HepG2 (cell line): ENCODE data around the gene MTHFR. TPM values are rescaled to one million over a fixed set of nuclear protein-coding genes. Genes with fewer than 3 reads are reported as not detected.
A peak's percentile ranks its signal among the peaks of the same experiment; 100 is the strongest.

Experiments
- EZH2 ChIP-seq: conservative IDR thresholded peaks from 2 replicates; pipeline ENCODE4 v1.6.1; 2012; ENCODE audit warnings: mild to moderate bottlenecking, low read depth, low read length, moderate library complexity
- FOXO1 ChIP-seq: sonication (generic); formaldehyde crosslinking; IDR thresholded peaks from 2 replicates; pipeline ENCODE4 v1.4.0; 2020; ENCODE audit warnings: missing genetic modification reagents
- HNRNPUL1 ChIP-seq: fragments of 200-400 bp; formaldehyde crosslinking; IDR thresholded peaks from 2 replicates; pipeline ENCODE4 v1.6.1; 2017; ENCODE audit warnings: low read depth, mild to moderate bottlenecking, low read length, moderate library complexity
- HOXD1 ChIP-seq: sonication (generic); formaldehyde crosslinking; IDR thresholded peaks from 2 replicates; pipeline ENCODE4 v1.5.0; 2020; ENCODE audit warnings: missing genetic modification reagents
- IKZF1 ChIP-seq: fragments of 450-650 bp; IDR thresholded peaks from 2 replicates; pipeline ENCODE4 v1.7.1; 2016
- KLF9 ChIP-seq: IDR thresholded peaks from 2 replicates; pipeline ENCODE4 v1.6.1; 2016; ENCODE audit warnings: low read depth
- NCOR1 ChIP-seq: fragments of 200-600 bp; sonication (generic); IDR thresholded peaks from 2 replicates; pipeline ENCODE4 v1.7.0; 2017; ENCODE audit warnings: antibody characterized with exemption, low read length, borderline replicate concordance
- NR2C2 ChIP-seq: sonication (generic); formaldehyde crosslinking; IDR thresholded peaks from 2 replicates; pipeline ENCODE4 v1.4.0; 2020; ENCODE audit warnings: missing genetic modification reagents, mild to moderate bottlenecking, moderate library complexity, borderline replicate concordance
- XBP1 ChIP-seq: sonication (generic); formaldehyde crosslinking; IDR thresholded peaks from 2 replicates; pipeline ENCODE4 v1.5.0; 2020; ENCODE audit warnings: missing genetic modification reagents
- ZMYM3 ChIP-seq: sonication (generic); formaldehyde crosslinking; IDR thresholded peaks from 2 replicates; pipeline ENCODE4 v1.5.1; 2020; ENCODE audit warnings: mild to moderate bottlenecking, missing genetic modification reagents
- ZNF121 ChIP-seq: sonication (generic); formaldehyde crosslinking; IDR thresholded peaks from 2 replicates; pipeline ENCODE4 v1.5.0; 2020; ENCODE audit warnings: mild to moderate bottlenecking, missing genetic modification reagents
- ZNF333 ChIP-seq: sonication (generic); formaldehyde crosslinking; IDR thresholded peaks from 2 replicates; pipeline ENCODE4 v1.4.0; 2020; ENCODE audit warnings: mild to moderate bottlenecking, missing genetic modification reagents, borderline replicate concordance
- ZNF713 ChIP-seq: sonication (generic); formaldehyde crosslinking; IDR thresholded peaks from 2 replicates; pipeline ENCODE4 v1.4.0; 2020; ENCODE audit warnings: mild to moderate bottlenecking, missing genetic modification reagents
- ZNF737 ChIP-seq: sonication (generic); formaldehyde crosslinking; IDR thresholded peaks from 2 replicates; pipeline ENCODE4 v1.5.0; 2020; ENCODE audit warnings: missing genetic modification reagents, mild to moderate bottlenecking, borderline replicate concordance
- ZNF747 ChIP-seq: sonication (generic); formaldehyde crosslinking; IDR thresholded peaks from 2 replicates; pipeline ENCODE4 v1.8.1; 2023; ENCODE audit warnings: missing genetic modification reagents, mild to moderate bottlenecking, borderline replicate concordance
- ZNF790 ChIP-seq: sonication (generic); formaldehyde crosslinking; IDR thresholded peaks from 2 replicates; pipeline ENCODE4 v1.8.0; 2022; ENCODE audit warnings: missing genetic modification reagents, mild to moderate bottlenecking, borderline replicate concordance
- polyA plus RNA-seq, 8 experiments: library from polyadenylated mRNA; depleted of rRNA in 3 of 8; stranded (reverse) in 7 of 8; unstranded in 1 of 8; fragments of >200 nt; fragmentation: Illumina TruSeq in 4 of 8; extraction: Trizol in 4 of 8; gene quantifications; 2 replicates each; pipeline versions ENCODE4 v1.2.1 to v1.2.3, GENCODE V29; 2011 to 2016; ENCODE audit warnings: low read depth in 4 of 8, missing spikeins in 1 of 8, mixed read lengths in 1 of 8; ENCODE audit not compliant: insufficient read depth in 1 of 8
- total RNA-seq, 5 experiments: library from RNA; depleted of rRNA; stranded (reverse); fragments of >200 nt; fragmentation: Illumina TruSeq; extraction: Trizol; gene quantifications; 2 replicates each; pipeline ENCODE4 v1.2.3, GENCODE V29; 2016; ENCODE audit warnings: low read depth in 1 of 5
- TF ChIP-seq, protein P1 (sequence below): sonication (generic); formaldehyde crosslinking; IDR thresholded peaks from 2 replicates; pipeline ENCODE4 v1.5.0; 2020; ENCODE audit warnings: missing genetic modification reagents
- TF ChIP-seq, protein P2 (sequence below): sonication (generic); formaldehyde crosslinking; IDR thresholded peaks from 2 replicates; pipeline ENCODE4 v1.4.0; 2020; ENCODE audit warnings: missing genetic modification reagents
- TF ChIP-seq, protein P3 (sequence below): sonication (generic); formaldehyde crosslinking; IDR thresholded peaks from 2 replicates; pipeline ENCODE4 v1.8.1; 2023; ENCODE audit warnings: missing genetic modification reagents, mild to moderate bottlenecking, borderline replicate concordance
- TF ChIP-seq, protein P4 (sequence below): sonication (generic); formaldehyde crosslinking; IDR thresholded peaks from 2 replicates; pipeline ENCODE4 v1.4.0; 2020; ENCODE audit warnings: mild to moderate bottlenecking, missing genetic modification reagents, borderline replicate concordance
- TF ChIP-seq, protein P5 (sequence below): sonication (generic); formaldehyde crosslinking; IDR thresholded peaks from 2 replicates; pipeline ENCODE4 v1.5.1; 2020; ENCODE audit warnings: missing genetic modification reagents, mild to moderate bottlenecking, borderline replicate concordance
- TF ChIP-seq, protein P6 (sequence below): sonication (generic); formaldehyde crosslinking; IDR thresholded peaks from 2 replicates; pipeline ENCODE4 v1.4.0; 2020; ENCODE audit warnings: missing genetic modification reagents

Gene MTHFR
- total and polyA plus RNA-seq, 2 of the 13 experiments (the other 11 are each of a cell fraction or from before 2014, with no cell fraction given): 3.8 to 8.2 TPM

DNA sequence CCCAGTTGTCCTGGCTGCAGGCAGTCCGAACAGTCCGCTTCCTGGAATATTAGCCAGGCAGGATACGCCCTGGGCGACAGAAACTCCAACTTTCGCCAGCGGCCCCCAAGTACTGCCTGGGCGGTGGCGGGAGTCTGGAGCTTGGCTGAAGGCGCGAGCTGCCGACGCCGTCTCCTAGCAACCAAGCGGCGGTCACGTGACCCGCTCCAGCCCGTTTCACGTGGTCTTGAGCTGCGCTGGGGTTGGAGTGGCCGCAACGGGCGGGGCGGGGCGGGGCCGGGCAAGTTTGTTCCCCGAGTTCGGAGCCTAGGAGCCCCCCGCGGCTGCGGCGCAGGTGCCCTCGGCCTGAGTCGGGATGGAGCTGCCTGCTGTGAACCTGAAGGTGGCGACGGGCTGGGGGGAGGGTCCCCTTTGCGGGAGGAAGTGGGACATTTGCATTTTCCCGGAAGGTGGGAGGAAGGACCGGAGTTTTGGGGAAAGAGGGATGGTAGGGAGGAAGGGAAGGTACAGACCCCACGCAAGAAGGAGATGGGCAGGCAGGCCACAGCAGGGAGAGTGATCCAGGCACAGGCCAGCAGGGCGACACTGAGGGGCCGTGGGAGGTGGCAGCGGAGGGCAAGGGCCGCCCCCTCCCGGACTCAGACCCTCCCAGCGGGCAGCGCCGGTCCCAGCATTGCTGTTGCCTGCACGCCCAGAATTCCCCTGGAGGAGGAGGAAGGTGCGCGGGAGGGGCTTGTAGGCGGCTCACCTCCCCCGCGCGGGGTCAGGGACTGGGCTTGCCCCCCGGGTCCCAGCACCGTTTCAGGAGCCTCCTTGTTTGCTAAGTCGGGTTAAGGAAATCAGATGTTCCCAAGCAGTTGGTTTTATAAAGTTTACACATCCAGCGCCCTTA is 69.7 kb downstream of the MTHFR start, which contains the start of gene AGTRAP (continued):
- TF ChIP-seq, protein P1, sequence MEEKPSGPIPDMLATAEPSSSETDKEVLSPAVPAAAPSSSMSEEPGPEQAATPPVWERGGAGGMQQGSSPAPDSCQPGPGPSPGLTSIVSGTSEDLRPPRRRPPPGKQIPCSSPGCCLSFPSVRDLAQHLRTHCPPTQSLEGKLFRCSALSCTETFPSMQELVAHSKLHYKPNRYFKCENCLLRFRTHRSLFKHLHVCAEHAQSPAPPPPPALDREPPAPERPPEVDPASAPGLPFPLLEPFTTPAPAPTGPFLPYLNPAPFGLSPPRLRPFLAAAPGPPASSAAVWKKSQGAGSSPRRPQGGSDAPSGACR: peak; percentile 74; the same call in 1 of the 2 replicates
- TF ChIP-seq KLF9 (CRISPR knock-in tag) (no peak), ZNF737 (CRISPR knock-in tag) (no peak), NR2C2 (CRISPR knock-in tag) (peak; percentile 56; the same call in 1 of the 2 replicates), XBP1 (CRISPR knock-in tag) (no peak), ZNF333 (CRISPR knock-in tag) (no peak; the same call in 1 of the 2 replicates), NCOR1 (no peak), HOXD1 (no peak), ZNF790 (CRISPR knock-in tag) (no peak), ZNF121 (no peak), ZNF713 (CRISPR knock-in tag) (no peak), FOXO1 (CRISPR knock-in tag) (no peak), IKZF1 (no peak), HNRNPUL1 (no peak), EZH2 (no peak), ZNF747 (CRISPR knock-in tag) (no peak; the same call in 1 of the 2 replicates), ZMYM3 (CRISPR knock-in tag) (no peak; the same call in 1 of the 2 replicates)
- TF ChIP-seq, protein P2, sequence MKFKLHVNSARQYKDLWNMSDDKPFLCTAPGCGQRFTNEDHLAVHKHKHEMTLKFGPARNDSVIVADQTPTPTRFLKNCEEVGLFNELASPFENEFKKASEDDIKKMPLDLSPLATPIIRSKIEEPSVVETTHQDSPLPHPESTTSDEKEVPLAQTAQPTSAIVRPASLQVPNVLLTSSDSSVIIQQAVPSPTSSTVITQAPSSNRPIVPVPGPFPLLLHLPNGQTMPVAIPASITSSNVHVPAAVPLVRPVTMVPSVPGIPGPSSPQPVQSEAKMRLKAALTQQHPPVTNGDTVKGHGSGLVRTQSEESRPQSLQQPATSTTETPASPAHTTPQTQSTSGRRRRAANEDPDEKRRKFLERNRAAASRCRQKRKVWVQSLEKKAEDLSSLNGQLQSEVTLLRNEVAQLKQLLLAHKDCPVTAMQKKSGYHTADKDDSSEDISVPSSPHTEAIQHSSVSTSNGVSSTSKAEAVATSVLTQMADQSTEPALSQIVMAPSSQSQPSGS (CRISPR knock-in tag): no peak
- TF ChIP-seq, protein P3, sequence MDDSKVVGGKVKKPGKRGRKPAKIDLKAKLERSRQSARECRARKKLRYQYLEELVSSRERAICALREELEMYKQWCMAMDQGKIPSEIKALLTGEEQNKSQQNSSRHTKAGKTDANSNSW (CRISPR knock-in tag): no peak
- TF ChIP-seq, protein P4, sequence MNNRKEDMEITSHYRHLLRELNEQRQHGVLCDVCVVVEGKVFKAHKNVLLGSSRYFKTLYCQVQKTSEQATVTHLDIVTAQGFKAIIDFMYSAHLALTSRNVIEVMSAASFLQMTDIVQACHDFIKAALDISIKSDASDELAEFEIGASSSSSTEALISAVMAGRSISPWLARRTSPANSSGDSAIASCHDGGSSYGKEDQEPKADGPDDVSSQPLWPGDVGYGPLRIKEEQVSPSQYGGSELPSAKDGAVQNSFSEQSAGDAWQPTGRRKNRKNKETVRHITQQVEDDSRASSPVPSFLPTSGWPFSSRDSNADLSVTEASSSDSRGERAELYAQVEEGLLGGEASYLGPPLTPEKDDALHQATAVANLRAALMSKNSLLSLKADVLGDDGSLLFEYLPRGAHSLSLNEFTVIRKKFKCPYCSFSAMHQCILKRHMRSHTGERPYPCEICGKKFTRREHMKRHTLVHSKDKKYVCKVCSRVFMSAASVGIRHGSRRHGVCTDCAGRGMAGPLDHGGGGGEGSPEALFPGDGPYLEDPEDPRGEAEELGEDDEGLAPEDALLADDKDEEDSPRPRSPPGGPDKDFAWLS (CRISPR knock-in tag): no peak
- TF ChIP-seq, protein P5, sequence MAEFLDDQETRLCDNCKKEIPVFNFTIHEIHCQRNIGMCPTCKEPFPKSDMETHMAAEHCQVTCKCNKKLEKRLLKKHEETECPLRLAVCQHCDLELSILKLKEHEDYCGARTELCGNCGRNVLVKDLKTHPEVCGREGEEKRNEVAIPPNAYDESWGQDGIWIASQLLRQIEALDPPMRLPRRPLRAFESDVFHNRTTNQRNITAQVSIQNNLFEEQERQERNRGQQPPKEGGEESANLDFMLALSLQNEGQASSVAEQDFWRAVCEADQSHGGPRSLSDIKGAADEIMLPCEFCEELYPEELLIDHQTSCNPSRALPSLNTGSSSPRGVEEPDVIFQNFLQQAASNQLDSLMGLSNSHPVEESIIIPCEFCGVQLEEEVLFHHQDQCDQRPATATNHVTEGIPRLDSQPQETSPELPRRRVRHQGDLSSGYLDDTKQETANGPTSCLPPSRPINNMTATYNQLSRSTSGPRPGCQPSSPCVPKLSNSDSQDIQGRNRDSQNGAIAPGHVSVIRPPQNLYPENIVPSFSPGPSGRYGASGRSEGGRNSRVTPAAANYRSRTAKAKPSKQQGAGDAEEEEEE (CRISPR knock-in tag): no peak
- TF ChIP-seq, protein P6, sequence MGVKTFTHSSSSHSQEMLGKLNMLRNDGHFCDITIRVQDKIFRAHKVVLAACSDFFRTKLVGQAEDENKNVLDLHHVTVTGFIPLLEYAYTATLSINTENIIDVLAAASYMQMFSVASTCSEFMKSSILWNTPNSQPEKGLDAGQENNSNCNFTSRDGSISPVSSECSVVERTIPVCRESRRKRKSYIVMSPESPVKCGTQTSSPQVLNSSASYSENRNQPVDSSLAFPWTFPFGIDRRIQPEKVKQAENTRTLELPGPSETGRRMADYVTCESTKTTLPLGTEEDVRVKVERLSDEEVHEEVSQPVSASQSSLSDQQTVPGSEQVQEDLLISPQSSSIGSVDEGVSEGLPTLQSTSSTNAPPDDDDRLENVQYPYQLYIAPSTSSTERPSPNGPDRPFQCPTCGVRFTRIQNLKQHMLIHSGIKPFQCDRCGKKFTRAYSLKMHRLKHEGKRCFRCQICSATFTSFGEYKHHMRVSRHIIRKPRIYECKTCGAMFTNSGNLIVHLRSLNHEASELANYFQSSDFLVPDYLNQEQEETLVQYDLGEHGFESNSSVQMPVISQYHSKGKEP (CRISPR knock-in tag): no peak
